NCI-H128 (cell line): ENCODE data around the gene MALRD1.
"Not testable (repeated sequence)": the region's sequence is repeated elsewhere in the genome, so short reads cannot be mapped to it uniquely, and the experiment has no call there.

Experiments
- DNase-seq: peaks from one replicate; lab custom pipeline; 2025; ENCODE audit not compliant: unreplicated experiment; lab: John Stamatoyannopoulos, UW

The MALRD1 gene

DNA sequence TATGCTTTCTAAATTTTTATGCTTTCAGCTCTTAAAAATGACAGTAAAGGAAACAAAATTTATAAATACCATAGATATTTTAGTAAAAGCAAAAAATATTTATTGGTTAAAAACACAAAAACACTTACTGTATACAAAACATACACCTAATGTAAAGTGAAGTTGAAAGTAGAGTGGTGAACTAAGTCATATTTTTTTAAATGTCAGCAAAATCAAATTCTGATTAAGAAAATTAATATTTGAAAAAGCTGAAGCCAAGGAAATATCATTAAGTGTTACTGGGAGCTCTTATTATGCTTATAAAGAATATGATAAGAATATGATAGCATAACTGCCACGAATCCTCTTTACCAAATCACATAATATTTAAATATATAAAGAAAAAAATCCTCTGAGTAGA is 702.4 kb downstream of the MALRD1 start:
- DNase-seq: no peak

DNA sequence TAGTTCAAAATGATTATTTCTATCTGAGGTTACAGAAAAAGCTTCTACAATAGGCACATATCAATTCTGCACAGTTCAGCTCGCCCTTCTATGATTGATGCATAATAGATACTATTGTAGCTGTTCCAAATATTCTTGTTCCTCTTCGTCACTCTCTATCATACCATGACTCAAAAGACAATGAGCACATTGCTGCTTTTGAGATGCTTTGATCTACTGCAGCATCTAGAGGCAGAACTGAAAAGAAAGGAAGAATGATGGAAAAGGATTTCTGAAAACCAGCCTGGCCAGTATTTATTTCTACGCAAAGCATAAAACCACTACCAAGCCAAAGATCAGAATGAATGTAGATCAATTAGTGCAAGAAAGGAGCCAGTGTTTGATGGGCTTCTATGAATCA is 708.3 kb downstream of the MALRD1 start:
- DNase-seq: no peak

DNA sequence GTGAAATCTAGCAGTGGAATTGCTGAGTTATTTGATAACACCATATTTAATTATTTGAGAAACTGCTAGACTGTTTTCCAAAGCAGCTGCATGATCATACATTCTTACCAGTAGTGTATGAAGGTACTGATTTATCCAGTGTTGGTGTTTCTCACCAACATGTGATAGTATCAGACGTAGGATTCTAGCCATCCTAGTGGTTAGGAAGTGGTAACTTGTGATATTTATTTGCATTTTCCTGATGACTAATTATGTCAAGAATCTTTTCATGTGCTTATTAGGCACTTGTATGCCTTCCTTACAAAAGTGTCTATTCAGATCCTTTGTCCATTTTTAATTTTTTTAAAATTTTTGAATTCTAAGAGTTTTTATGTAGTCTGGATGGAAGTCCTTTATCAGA is 713.4 kb downstream of the MALRD1 start:
- no peak for DNase-seq

DNA sequence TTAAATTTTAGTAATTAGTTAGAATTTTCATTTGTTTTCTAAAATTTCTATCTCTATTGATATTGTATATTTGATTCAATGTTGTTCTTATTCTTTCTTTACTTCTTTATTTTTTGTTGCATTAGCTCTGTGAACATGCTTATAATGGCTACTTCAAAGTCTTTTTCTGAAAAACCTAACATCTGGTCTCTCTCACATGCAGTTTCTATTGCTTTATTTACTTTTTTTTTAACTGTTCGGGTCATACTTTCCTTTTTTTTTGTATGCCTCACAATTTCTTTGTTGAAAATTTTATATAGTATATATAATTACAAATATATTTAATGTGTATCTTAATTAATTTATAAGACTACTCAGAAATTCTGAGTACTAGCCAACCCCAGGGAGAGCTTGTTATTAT is 715.5 kb downstream of the MALRD1 start:
- DNase-seq: no peak

DNA sequence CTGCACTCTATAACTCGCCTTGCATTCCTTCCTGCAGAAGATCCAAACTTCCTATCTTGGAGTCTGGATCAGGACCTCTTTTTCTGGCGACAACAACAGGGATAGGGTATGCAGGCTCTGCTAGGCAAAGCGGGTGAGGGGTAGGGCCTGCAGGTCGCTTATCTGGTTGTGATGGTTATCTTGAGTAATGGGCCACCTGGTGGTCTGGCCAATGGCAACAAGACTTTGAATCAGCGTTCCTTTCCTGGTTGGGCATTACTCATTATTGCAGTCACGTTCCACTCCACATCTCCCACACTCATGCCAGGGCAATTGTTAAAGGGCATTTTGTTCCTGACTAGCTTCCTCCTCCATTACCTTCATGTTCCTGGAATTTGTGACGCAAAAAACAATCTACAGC is 719.3 kb downstream of the MALRD1 start:
- no peak for DNase-seq

DNA sequence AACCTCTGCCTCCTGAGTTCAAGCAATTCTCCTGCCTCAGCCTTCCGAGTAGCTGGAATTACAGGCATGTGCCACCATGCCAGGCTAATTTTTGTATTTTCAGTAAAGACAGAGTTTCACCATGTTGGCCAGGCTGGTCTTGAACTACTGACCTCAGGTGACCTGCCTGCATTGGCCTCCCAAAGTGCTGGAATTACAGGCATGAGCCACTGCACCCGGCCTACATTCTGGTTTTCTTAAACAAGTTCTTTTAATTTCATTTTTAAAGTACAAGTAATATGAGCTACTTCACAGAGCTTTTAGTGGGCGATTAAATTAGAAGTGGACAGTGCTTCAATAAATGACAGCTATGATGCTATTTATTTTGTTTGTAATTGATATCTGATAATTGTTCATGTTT is 721.2 kb downstream of the MALRD1 start:
- DNase-seq: not testable (repeated sequence)

DNA sequence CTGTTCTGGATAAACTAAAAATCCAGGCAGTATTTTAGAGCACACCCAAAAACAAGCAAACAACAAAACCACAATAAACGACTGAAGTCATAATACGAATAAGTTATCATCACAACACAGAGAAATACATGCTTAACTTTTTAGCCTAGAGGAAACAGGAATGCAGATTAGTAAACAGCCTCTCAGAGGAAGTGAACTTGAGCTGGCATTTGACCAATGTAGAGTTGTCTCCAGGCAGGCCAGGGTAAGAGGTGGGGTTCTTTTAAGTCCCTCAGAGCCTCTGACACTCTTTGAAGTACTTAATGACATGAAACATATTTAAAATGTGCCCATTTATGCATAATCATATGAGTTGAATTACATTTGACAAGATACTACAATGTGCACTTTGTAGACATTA is 724.4 kb downstream of the MALRD1 start:
- no peak for DNase-seq

DNA sequence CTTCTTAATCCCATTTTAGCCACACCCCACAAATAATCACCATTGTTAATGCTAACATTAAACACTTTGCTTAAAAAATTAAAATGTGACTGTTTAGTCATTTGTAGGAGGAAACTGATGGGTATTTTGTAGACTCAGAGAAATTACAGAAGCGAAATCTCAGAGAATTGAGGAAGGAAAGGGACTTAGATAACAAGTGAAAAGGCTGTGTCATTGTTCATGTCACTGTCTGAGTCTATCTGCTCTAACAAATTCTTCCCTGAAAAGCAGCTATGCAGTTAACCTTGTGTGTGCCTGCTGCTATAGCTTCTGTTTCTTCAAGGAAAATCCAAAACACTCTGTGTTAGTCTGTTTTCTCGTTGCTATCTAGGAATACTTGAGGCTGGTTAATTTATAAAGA is 726.7 kb downstream of the MALRD1 start:
- no peak for DNase-seq

DNA sequence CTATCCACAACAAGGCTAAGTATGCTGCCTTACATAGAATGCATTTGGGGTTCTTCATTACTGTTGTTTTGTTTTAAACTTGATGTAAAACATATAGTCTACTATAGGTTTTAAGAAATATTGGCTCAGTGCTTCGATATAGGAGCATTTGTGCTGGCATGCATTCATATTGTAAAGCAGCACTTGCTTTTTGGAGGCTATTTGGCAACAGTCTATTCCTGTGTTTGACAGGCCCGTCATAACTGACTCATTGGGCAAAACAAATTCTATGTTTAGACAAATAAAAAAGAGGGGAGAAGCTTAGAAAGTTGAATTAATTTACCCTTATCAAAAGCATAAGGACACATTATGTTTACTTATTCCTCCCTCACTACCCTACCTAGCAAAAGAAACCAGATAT is 729.2 kb downstream of the MALRD1 start:
- DNase-seq: no peak

DNA sequence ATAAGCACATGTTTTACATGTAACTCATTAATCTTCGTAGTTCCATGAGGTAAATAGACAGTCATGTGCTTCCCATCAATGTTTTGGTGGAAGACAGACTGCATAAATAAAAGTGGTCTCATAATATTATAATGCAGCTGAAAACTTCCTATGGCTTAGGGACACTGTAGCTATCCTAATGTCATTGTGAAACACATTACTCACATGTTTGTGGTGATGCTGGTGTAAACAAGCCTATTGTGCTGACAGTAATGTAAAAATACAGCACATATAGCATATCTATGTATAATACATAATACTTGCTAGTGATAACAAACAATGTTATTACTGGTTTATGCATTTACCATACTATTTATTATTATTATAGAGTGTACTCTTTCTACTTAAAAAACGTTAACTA is 730.4 kb downstream of the MALRD1 start:
- no peak for DNase-seq

DNA sequence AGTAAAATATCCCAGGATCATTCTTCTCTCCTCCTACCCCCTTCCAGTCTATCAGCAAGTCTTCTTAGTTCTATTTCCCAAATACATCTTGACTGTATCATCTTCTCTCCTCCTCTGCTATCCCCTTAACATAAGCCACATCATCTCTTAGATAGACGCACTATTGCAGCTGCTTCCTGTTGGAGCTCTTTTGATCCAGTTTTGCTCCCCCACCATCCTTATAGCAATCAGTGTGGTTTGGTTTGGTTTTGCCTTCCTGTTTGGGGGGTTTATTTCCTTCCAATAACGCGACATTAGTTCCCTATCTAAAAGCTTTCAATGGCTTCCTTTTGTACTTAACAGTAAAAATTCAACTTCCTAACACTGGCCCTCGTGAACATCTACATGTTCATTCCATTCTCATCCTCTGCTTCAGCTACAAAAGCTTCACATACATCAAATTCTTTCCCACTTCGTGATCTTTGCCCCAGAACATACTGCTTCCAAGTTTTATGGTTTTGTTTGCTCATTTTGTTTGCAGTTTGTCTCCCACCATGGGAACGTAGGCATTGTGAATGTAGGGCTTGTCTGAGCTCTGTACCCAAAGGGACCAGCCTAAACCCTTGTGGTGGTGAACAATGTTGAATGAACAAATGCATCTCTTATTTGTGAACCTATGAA is 734.0 kb downstream of the MALRD1 start:
- no peak for DNase-seq

DNA sequence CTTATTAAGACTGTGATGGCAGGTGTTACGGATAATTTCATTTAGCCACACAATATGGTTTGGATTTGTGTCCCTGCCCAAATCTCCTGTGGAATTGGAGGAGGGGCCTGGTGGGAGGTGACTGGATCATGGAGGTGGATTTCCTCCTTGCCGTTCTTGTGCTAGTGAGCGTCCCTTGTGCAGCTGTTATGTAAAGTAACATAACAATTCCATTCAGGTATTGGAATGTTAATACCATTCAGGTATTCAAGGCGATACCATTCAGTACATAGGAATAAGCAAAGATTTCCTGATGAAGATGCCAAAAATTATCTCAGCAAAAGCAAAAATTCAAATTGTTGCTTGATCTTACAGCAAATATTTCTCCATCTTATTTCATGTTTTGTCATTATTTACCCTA is 735.1 kb downstream of the MALRD1 start:
- no peak for DNase-seq
